ENCODE results near the gene LGALS7.
"Not testable (repeated sequence)": the region's sequence is repeated elsewhere in the genome, so short reads cannot be mapped to it uniquely, and the experiment has no call there.

LGALS7 gene

GRCh38 chr19:38799104-38799503 lies 25.8 kb upstream of the LGALS7 start:
- DNase-seq (ENCODE audit: low read depth) = no peak

DNA sequence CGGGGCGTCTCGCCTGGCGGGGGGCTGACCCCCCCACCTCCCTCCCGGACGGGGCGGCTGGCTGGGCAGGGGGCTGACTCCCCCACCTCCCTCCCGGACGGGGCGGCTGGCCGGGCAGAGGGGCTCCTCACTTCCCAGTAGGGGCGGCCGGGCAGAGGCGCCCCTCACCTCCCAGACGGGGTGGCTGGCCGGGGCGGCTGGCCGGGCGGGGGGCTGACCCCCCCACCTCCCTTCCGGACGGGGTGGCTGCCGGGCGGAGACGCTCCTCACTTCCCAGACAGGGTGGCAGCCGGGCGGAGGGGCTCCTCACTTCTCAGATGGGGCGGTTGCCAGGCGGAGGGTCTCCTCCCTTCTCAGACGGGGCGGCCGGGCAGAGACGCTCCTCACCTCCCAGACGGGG lies 24.5 kb upstream of the LGALS7 start:
- DNase-seq (ENCODE audit: low read depth) = not testable (repeated sequence)

DNA sequence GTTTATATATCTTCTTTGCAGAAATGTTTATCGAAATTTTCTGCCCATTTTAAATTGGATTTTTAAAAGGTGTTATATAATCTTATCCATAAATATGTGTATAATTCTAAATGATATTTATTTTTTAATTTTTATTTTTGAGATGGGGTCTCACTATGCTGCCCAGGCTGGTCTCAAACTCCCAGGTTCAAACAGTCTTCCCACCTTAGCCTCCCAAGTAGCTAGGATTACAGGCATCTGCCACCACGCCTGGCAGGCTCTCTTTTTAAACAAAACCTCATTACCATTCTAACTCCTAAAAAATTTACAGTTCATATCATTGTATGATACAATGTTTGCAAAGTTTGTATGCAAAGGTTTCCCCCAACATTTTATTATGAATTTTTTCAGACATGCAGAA lies 22.8 kb upstream of the LGALS7 start:
- no peak for DNase-seq (ENCODE audit: low read depth)

DNA sequence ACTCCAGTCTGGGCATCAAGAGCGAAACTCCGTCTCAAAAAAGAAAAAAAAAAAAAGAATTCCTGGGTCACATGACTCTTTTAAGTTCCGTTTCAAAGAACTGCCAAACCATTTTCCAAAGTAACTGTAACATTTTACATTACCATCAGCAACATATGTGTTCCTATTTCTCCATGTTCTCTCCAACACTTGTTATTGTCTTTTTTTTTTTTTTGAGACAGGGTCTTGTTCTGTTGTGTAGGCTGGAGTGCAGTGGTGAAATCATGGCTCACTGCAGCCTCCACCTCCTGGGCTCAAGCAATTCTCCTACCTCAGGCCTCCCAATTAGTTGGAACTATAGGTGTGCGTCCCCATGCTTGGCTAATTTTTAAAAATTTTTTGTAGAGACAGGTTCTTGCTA lies 22.2 kb upstream of the LGALS7 start:
- DNase-seq (ENCODE audit: low read depth) = no peak

GRCh38 chr19:38793671-38794070 lies 20.4 kb upstream of the LGALS7 start:
- DNase-seq (ENCODE audit: low read depth) = no peak

GRCh38 chr19:38793177-38793576 lies 19.9 kb upstream of the LGALS7 start:
- peak; percentile 37 for DNase-seq (ENCODE audit: low read depth)

- no peak for DNase-seq (ENCODE audit: low read depth)
These were observed 19.2 kb upstream of the LGALS7 start for GRCh38 chr19:38792250-38793111.

GRCh38 chr19:38791451-38792064 lies 18.2 kb upstream of the LGALS7 start:
- not testable (repeated sequence) for DNase-seq (ENCODE audit: low read depth)

DNA sequence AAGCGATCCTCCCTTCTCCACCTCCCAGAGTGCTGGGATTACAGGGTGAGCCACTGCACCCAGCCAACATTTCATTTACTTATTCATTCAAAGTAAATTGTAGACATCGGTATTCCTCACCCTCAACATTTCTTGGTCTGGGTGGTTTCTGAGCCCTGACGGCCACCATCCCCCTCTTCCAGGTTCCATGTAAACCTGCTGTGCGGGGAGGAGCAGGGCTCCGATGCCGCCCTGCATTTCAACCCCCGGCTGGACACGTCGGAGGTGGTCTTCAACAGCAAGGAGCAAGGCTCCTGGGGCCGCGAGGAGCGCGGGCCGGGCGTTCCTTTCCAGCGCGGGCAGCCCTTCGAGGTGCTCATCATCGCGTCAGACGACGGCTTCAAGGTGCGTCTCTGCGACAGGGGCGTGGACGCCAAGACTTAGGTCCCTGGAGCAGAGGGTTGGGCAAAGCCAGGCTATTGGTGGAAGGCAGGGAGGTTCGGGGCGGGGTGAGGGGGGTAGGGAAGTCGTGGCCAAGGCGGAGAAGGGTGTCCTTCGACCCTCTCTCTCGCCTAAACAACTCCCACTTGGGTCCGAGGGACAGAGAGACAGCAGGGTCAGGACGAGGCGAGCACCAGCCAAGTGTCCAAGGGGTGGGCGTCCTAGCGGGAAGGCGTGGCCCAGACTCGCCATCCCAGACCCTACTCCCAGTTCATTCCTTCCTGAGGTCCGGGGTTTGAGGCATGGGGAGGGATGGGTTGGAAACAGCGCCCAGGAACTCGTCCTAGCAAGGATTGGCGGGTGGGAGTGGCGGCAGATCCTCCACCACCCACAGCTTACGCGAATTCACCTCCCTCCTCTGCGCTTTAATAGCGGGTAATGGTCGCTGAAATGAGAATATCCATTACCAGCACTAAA lies 17.4 kb upstream of the LGALS7 start:
- DNase-seq (ENCODE audit: low read depth) = not testable (repeated sequence)

GRCh38 chr19:38788478-38789243 lies 15.3 kb upstream of the LGALS7 start, which contains the start of gene LGALS7B:
Gene LGALS7B (plus strand): TSS chr19:38789200. CDS start chr19:38789227, 27 bp downstream.
- no peak for DNase-seq (ENCODE audit: low read depth)

- no peak for DNase-seq (ENCODE audit: low read depth)
These were observed 13.4 kb upstream of the LGALS7 start for GRCh38 chr19:38786572-38787265.

GRCh38 chr19:38786061-38786460 lies 12.7 kb upstream of the LGALS7 start:
- not testable (repeated sequence) for DNase-seq (ENCODE audit: low read depth)

DNA sequence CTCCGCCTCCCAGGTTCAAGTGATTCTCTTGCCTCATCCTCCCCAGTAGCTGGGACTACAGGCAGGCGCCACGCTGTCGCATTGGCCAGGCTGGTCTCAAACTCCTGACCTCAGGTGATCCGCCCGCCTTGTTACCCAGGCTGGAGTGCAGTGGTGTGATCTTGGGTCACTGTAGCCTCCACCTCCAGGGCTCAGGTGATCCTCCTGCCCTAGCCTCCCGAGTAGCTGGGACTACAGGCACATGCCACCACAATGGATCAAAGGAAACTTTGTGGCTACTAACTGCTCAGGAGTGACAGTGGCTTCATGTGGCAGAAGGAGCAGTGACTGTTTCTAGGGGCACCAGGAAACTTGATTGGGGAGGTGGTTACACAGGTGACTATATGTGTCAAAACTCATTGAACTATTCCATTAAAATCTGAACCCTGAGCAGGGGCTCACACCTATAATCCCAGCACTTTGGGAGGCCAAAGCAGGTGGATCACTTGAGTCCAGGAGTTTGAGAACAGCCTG lies 11.9 kb upstream of the LGALS7 start:
- no peak for DNase-seq (ENCODE audit: low read depth)

GRCh38 chr19:38784224-38784623 lies 10.9 kb upstream of the LGALS7 start:
- no peak for DNase-seq (ENCODE audit: low read depth)

DNA sequence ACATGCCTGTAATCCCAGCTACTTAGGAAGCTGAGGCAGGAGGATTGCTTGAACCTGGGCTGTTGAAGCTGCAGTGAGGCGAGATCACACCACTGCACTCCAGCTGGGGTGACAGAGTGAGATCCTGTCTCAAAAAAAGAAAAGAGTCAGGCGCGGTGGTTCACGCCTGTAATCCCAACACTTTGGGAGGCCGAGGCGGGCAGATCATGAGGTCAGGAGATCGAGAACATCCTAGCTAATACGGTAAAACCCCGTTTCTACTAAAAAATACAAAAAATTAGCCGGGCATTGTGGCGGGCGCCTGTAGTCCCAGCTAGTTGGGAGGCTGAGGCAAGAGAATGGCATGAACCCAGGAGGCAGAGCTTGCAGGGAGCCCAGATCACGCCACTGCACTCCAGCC lies 8.9 kb upstream of the LGALS7 start:
- not testable (repeated sequence) for DNase-seq (ENCODE audit: low read depth)

- DNase-seq (ENCODE audit: low read depth) = no peak
These were observed 7.7 kb upstream of the LGALS7 start for GRCh38 chr19:38781058-38781457.

DNA sequence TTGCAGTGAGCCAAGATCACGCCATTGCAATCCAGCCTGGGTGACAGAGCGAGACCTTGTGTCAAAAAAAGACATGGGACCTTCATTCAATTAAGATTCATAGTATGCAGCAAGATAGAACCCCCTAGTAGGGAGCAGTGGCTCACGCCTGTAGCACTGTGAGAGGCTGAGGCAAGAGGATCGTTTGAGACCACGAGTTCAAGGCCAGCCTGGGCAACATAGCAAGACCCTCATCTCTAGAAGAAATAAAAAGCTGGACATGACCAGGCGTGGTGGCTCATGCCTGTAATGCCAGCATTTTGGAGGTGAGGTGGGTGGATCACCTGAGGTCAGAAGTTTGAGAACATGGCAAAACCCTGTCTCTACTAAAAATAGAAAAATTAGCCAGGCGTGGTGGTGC lies 7.1 kb upstream of the LGALS7 start:
- DNase-seq (ENCODE audit: low read depth) = no peak

DNA sequence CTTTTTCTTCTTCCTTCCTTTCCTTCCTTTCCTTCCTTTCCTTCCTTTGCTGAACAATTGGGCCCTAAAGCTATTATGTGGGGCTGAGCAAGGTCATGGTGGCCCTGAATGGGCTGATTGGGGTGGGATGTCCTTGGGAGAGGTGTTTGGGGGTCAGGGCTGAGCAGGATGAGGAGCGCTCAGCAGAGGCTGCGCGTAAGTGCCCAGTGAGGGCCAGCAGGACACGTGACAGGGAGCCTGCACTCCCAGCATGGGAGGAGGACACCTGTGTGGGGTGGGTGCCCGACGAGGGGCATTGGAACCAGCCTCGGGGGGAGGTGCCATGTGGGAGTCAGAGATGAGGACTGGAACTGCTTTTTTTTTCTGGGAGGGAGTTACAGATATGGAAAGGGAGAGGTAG lies 5.4 kb upstream of the LGALS7 start:
- DNase-seq (ENCODE audit: low read depth) = no peak

- DNase-seq (ENCODE audit: low read depth) = no peak
These were observed 1.0 kb upstream of the LGALS7 start for GRCh38 chr19:38774181-38774950.

GRCh38 chr19:38771569-38771968 lies 1.7 kb downstream of the LGALS7 start:
- DNase-seq (ENCODE audit: low read depth) = not testable (repeated sequence)
